ENCODE results near the gene CBX7. TPM values are rescaled to one million over a fixed set of nuclear protein-coding genes. Genes with fewer than 3 reads are reported as not detected.
A peak's percentile ranks its signal among the peaks of the same experiment; 100 is the strongest.
"Not testable (repeated sequence)": the region's sequence is repeated elsewhere in the genome, so short reads cannot be mapped to it uniquely, and the experiment has no call there.

Gene CBX7
- polyA plus RNA-seq, 6 donors from 2014 or later: 9.9 to 38.5 (median 21.7) TPM

DNA sequence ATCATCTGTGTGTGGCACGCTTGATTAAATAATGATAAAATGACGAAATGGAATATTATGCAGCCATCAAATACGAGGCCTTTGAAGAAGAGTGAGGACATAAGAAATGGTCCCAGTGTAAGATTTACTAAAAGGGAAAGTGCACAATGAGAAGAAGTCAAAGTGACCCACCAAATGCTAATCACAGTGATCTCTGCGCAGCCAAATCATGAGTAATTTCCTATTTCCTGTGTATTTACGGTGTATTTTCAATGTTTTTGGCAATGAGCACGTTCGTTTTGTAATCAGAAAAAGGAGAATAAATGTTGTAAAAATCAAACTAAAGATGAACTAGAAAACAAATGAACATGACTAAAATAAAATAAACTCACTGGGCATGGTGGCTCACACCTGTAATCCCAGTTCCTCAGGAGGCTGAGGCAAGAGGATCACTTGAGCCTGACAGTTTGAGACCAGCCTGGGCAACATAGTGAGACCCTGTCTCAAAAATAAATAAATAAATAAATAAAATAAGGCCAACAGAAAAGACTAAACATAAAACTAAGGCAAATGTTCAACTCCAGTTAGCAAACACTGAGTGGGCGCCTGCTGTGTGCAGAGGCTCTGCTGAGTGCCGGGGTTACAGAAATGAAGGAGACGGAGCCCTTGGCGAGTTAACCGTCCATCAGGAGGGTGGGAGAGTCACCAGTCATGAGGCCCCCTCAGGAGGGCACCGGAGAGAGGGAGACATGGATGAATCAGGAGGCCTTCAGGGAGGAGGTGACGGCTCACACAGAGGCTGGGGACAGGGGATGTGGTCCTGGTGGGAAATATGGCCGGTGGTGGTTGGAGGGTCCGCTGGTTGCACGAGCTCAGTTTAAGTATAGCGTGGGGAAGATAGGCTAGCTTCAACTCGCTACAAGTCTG is 26.0 kb upstream of the CBX7 start:
- Mint-ChIP-seq H3K4me1 (peaks cover 15 to 19% (median 17%) of the 10 kb centered on the region in 3 donors), H3K36me3 (peaks cover 0 to 8% of the 10 kb centered on the region in 2 donors), H3K27ac (peak overlapping the region in 4 of 6 donors; percentile 31 to 52 (median 41)), H3K9me3 (peaks cover 0 to 6% (median 3%) of the 10 kb centered on the region in 7 donors), H3K27me3 (peaks cover 0 to 21% (median 20%) of the 10 kb centered on the region in 3 donors), H3K4me3 (no peak overlapping the region)
- no peak for DNase-seq
- ATAC-seq (ENCODE audit: low read depth in 2 of 2): no peak

DNA sequence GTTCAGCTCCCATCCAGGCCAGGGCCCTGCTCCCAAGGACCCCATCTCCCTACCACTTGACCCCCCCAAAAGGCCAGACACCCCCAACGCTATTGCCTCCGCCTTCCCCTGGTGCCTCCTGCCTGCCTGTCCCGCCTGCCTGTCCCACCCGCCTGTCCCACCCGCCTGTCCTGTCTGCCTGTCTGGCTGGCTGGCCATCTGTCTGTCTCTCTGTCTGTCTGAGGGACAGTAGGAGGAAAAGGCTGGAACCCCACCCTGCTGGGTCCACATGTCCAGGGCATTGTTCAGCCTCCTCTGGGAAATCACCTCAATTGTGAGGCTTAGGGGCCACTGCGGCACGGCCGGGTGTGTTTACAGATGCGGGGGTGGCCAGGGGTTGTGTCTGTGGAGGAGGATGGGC is 25.3 kb upstream of the CBX7 start:
- Mint-ChIP-seq H3K36me3 (peaks cover 0 to 8% of the 10 kb centered on the region in 2 donors), H3K9me3 (peaks cover 0 to 6% (median 3%) of the 10 kb centered on the region in 7 donors), H3K4me1 (peaks cover 22 to 26% (median 23%) of the 10 kb centered on the region in 3 donors), H3K27ac (peak overlapping the region in 4 of 6 donors; percentile 31 to 76 (median 42)), H3K27me3 (peaks cover 0 to 19% (median 18%) of the 10 kb centered on the region in 3 donors), H3K4me3 (peak overlapping the region in 1 of 8 donors; percentile 40)
- no peak for DNase-seq
- no peak for ATAC-seq (ENCODE audit: low read depth in 2 of 2)

DNA sequence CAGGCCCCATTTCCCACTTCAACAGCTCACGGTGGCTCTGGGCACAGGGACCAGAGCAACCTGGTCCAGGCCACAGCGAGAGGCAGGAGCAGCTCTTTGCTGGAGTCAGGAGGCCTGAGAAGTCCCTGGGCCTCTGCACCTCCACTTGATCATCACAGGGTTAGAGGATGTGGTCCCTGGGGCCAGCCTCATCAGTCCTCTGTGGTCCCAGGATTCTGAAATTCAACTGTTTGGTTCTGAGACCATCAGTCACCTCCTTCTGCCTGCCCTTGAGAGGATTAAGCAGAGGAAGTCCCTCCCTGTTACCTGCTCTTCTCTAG is 24.9 kb upstream of the CBX7 start:
- peaks cover 0 to 6% (median 3%) of the 10 kb centered on the region in 7 donors for H3K9me3 Mint-ChIP-seq
- H3K27ac Mint-ChIP-seq: peak overlapping the region in 1 of 6 donors; percentile 52
- peaks cover 23 to 26% (median 23%) of the 10 kb centered on the region in 3 donors for H3K4me1 Mint-ChIP-seq
- peaks cover 0 to 8% of the 10 kb centered on the region in 2 donors for H3K36me3 Mint-ChIP-seq
- DNase-seq (no peak), ATAC-seq (ENCODE audit: low read depth in 2 of 2) (no peak)
- H3K4me3 Mint-ChIP-seq: peak overlapping the region in 1 of 8 donors; percentile 40
- peaks cover 0 to 15% (median 14%) of the 10 kb centered on the region in 3 donors for H3K27me3 Mint-ChIP-seq

DNA sequence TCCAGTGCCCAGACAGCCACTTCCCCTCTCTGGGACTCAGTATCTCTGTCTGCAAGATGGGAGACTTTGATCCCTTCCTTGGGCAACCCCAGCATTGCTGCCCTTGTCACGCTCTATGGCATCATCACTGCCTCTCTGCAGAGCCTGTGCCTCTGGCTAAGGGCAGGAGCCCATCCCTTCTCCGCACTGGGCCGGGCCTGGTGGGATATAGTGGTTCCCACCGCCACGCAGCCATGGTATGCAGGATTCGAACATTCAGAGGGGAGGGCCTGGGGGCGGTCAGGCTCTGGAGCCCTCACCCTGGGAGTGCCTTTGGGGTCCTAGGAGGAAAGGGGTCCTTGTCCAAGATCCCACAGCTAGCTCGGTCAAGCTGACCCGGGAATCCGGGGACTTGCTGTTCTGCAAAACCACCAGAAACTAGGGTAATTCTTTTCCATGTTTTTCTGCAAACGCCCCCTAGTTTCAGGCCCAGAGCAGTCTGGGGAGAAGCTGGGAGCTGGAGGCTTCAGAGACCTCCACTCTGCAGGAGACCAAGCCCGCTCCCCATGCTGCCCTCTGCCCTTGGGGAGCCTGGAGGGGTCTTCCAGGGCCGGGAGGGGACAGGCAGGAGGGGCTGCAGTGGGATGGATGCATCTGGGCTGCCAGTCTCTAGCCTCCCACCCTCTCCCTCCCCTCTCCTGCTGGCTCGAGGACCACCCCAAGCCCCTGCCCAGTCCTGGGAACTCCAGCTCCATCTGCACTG is 24.4 kb upstream of the CBX7 start:
- Mint-ChIP-seq H3K9me3 (peaks cover 0 to 4% (median 0%) of the 10 kb centered on the region in 7 donors), H3K27ac (peak overlapping the region in 2 of 6 donors; percentile 43 to 52), H3K36me3 (peaks cover 0 to 8% of the 10 kb centered on the region in 2 donors), H3K27me3 (peaks cover 0 to 10% (median 9%) of the 10 kb centered on the region in 3 donors), H3K4me1 (peaks cover 25 to 29% (median 25%) of the 10 kb centered on the region in 3 donors), H3K4me3 (no peak overlapping the region)
- DNase-seq: no peak
- ATAC-seq (ENCODE audit: low read depth in 2 of 2): no peak

DNA sequence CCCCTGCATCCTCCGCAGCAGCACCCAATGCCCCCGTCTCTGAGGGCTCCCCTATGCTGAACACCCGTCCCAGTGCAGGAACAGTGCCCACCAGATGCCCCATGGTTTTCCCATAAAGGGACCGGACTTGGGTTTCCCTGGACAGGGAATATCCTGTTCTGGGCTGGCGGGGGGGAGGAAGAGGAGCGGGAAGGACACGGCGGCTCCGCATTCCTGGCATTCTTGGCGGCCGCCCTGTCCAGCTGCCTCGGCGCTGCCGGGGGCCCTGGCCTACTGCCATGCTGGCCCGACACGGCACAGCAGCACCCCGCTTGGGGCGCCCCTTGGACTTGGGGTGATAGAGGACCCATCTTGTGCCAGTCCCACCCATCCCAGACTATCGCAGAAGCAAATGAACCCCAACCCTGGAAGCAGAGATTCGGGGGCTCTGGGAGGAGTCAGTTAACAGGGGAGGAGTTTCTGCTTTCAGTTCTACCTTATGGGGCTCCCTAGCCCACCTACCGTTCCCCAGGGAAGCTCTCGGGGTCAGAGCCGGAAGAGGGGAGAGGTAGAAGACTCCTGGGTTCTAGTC is 23.7 kb upstream of the CBX7 start:
- DNase-seq (no peak), ATAC-seq (ENCODE audit: low read depth in 2 of 2) (no peak)
- Mint-ChIP-seq H3K4me3 (no peak overlapping the region), H3K36me3 (peaks cover 0 to 8% of the 10 kb centered on the region in 2 donors), H3K27ac (peak overlapping the region in 2 of 6 donors; percentile 43 to 52), H3K9me3 (peaks cover 0 to 2% (median 0%) of the 10 kb centered on the region in 7 donors), H3K4me1 (peaks cover 31 to 36% (median 31%) of the 10 kb centered on the region in 3 donors), H3K27me3 (peaks cover 0 to 8% (median 5%) of the 10 kb centered on the region in 3 donors)

DNA sequence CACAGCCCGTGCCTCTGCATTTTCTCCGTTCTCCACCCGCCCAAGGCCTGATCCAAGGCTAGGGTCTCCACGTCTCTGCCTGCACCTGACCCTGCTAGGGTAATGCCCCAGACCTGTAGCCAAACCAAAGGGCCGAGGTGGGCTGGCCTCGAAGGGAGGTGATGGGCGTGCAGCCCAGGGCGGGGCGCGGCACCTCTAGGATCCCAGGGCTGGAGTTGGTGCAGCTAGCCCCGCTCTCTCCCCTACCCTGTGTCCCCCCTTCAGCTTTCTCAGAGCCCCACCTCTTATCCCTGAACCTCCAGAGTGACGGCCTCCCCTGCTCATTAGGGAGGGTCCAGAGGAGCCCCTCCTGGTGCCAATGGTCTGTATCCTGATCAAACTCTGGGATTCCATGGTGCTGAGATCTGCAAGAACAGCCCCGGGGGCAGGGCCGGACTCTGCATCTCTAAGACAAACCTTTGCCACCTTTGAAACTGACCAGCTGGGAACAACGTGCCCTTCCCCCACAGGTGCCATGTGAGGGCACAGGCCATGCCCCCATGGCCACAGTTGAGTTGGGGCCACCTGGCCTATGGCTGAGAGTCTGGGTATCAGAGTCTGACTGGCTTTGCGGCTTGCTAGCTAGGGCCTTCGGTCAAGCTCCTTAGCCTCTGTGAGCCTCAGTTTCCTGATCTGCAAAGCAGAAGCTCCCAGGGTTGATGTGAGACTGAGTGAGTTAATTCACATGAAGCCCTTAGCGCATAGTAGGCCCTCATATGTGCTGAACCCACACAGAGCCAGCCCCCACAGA is 23.1 kb upstream of the CBX7 start:
- peaks cover 0 to 8% (median 0%) of the 10 kb centered on the region in 3 donors for H3K27me3 Mint-ChIP-seq
- DNase-seq (no peak), ATAC-seq (ENCODE audit: low read depth in 2 of 2) (no peak)
- peak overlapping the region in 4 of 8 donors; percentile 15 to 79 (median 43) for H3K4me3 Mint-ChIP-seq
- peaks cover 38 to 43% (median 38%) of the 10 kb centered on the region in 3 donors for H3K4me1 Mint-ChIP-seq
- peaks cover 0 to 1% (median 0%) of the 10 kb centered on the region in 7 donors for H3K9me3 Mint-ChIP-seq
- H3K36me3 Mint-ChIP-seq: peaks cover 0 to 1% of the 10 kb centered on the region in 2 donors
- peak overlapping the region in 5 of 6 donors; percentile 38 to 94 (median 91) for H3K27ac Mint-ChIP-seq

DNA sequence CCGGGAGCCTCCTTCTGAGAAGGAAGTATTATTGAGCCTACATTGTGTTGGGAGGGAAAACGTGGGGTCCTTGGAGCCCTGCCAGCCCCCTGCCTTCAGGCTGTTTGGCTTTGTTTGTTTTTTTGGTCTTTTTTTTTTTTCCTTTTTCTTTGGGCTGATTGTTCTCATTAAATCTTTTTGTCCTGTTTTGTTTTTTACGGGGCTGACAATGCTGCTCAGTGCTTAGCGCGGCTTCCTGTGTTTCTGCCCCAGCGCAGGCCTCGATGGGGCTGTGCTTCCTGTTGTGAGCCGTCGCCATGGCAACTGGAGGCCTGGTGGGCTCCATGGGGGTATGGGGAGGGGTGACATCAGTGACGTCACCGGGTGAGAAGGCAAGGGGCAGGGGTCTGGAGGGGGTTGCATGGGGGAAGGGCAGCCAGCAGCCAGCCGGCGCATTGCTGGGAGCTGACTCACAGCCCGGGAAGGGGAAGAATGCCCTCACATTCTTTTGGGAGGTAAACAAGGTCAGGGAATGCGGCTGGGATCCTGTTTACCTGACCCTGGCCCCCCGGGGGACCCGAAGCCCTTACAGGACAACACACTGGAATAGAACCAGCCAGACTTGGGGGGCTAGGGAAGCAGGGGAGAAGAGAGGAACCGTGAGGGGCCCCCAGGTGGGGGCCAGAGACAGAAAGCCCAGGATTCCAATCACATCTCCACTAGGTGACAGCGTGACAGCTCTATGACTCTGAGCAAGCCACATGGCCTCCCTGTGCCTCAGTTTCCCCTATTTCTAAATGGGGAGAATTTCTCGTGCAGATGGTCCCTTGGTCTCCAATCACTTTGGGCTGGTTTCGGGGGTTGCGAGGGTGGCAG is 22.2 kb upstream of the CBX7 start:
- peak; percentile 52 to 56 for ATAC-seq (ENCODE audit: low read depth in 2 of 2)
- DNase-seq: peak; percentile 63
- Mint-ChIP-seq H3K36me3 (no peaks in the 10 kb centered on the region), H3K9me3 (peaks cover 0 to 1% (median 0%) of the 10 kb centered on the region in 7 donors), H3K27me3 (peaks cover 0 to 7% (median 2%) of the 10 kb centered on the region in 3 donors), H3K4me1 (peaks cover 39 to 44% (median 40%) of the 10 kb centered on the region in 3 donors), H3K4me3 (peak overlapping the region; percentile 44 to 79 (median 63)), H3K27ac (peak overlapping the region; percentile 72 to 94 (median 92))

DNA sequence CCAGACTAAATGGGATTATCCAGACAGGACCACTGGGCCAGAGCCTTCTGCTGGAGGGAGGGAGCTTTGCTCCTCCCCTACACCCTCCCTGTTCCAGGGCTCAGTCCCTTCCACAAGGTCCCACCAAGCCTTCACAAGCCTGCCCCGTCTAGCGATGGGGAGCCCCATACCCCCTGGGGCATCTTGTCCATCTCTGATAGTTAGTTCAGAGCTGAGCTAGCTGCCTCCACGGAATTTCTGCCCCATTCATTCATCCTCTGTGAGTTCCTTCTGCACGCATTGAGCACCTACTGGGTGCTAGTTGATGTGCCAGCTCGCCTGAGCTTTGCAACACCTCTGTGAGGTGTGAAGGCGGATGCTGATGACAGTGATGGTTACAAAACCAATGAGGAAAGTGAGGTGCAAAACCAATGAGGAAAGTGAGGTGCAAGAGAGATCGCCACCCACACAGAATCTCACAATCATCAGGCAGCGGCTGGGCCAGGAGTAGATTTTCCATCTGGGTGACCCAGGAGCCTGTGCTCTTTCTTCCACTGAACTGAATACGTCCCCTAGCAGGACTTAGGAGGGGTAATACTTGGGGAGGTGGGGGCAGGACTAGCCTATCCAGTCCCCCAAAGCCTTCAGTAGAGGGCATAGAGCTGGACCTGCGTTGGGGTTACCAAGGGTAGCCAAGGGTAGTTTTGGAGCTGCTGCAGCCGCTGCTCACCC is 21.5 kb upstream of the CBX7 start:
- Mint-ChIP-seq H3K36me3 (no peaks in the 10 kb centered on the region), H3K9me3 (no peaks in the 10 kb centered on the region), H3K4me1 (peaks cover 37 to 44% (median 40%) of the 10 kb centered on the region in 3 donors), H3K4me3 (peak overlapping the region in 7 of 8 donors; percentile 44 to 79 (median 65)), H3K27me3 (peaks cover 0 to 7% (median 0%) of the 10 kb centered on the region in 3 donors), H3K27ac (peak overlapping the region; percentile 63 to 94 (median 91))
- ATAC-seq (ENCODE audit: low read depth in 2 of 2) (no peak), DNase-seq (no peak)

DNA sequence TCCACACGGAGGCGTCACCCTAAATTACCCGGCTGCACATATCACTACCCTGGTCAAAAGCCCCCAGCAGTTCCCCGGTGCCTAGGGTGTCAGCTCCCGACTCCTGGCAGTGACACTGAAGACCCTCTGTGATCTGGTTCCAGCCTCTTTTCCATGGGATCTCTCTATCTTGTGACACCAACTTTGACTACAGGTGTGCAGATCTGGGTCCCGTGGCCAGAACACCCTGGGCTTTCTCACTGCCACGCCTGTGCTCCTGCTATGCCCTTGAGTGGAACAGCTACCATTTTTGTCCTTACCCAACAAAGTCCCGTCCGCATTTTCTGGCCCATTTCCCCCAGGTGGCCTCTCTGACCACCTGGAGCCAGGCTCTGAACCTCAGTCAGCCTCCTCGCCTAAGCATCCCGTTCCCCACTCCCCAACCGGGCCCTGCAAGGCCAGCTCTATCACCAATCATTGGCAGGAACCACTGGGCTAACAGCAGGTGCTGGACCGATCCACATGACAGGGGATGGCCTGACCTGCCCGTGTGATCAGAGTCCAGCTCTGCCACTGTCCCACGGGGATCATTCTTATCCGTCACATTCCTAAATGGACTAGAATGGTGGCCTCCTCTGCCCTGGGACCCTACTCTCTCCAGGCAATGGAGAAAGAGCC is 20.7 kb upstream of the CBX7 start:
- no peak for ATAC-seq (ENCODE audit: low read depth in 2 of 2)
- Mint-ChIP-seq H3K36me3 (no peaks in the 10 kb centered on the region), H3K27me3 (peaks cover 0 to 7% (median 0%) of the 10 kb centered on the region in 3 donors), H3K9me3 (no peaks in the 10 kb centered on the region), H3K27ac (peak overlapping the region; percentile 69 to 94 (median 89)), H3K4me3 (peak overlapping the region in 4 of 8 donors; percentile 15 to 70 (median 42)), H3K4me1 (peaks cover 33 to 44% (median 40%) of the 10 kb centered on the region in 3 donors)
- DNase-seq: no peak

DNA sequence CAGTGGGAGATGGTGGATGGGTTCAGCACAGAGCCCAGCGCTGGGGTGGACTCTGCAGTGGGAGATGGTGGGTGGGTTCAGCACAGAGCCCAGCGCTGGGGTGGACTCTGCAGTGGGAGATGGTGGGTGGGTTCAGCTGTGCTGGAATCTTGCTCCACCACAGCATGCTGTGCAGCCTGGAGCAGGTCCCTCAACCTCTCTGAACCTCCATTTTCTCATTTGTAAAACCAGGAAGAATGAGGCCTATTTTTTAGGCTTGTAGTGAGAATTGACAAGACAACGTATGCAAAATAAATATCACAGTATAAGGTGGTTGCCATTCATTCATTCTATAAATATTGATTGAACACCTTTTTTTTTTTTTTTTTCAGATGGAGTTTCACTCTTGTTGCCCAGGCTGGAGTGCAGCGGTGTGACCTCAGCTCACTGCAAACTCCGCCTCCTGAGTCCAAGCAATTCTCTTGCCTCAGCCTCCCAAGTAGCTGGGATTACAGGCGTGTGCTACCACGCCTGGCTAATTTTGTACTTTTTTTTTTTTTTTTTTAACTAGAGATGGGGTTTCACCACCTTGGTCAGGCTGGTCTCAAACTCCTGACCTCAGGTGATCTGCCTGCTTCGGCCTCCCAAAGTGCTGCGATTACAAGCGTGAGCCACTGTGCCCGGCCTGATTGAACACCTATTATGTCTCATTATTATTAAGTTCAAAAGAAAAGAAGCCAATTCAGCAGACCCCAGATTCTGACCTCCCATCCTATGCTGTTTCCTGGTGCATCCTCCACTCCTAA is 20.0 kb upstream of the CBX7 start:
- H3K9me3 Mint-ChIP-seq; H3K27me3 Mint-ChIP-seq; H3K36me3 Mint-ChIP-seq; ATAC-seq (ENCODE audit: low read depth in 2 of 2); DNase-seq: not testable (repeated sequence)
- Mint-ChIP-seq H3K27ac (peak overlapping the region; percentile 69 to 97 (median 91)), H3K4me3 (peak overlapping the region in 4 of 8 donors; percentile 53 to 70 (median 62)), H3K4me1 (peaks cover 33 to 44% (median 40%) of the 10 kb centered on the region in 3 donors)
